Natural killer cell treated with Interleukin-12 subunit alpha and Interleukin-12 subunit beta and Interleukin-15 and Interleukin-18, amount 100 ng/mL, for 72 hours (primary cell): Measurements from ENCODE around the gene CAPN7. TPM values are rescaled to one million over a fixed set of nuclear protein-coding genes. Genes with fewer than 3 reads are reported as not detected.

ENCODE experiments used
- ATAC-seq, 2 donors: fragments of 150-1000 bp; cut with Tn5 transposase in 1 of 2; sonication (Bioruptor Pico), chemical (Tn5 transposase) in 1 of 2; 2 replicates each; pipeline ENCODE4 v1.10.0; 2021
- DNase-seq: peaks from one replicate; pipeline ENCODE4 v3.0.0; 2022; ENCODE audit warnings: low spot score
- H3K27ac Mint-ChIP-seq, 2 donors: 1 replicate in 1 of 2; 2 replicates in 1 of 2; pipeline ENCODE4 v1.8.0; 2022; ENCODE audit warnings: mixed read lengths in 2 of 2, mild to moderate bottlenecking in 1 of 2, moderate library complexity in 1 of 2
- H3K27me3 Mint-ChIP-seq, 2 donors: 1 replicate in 1 of 2; 2 replicates in 1 of 2; pipeline ENCODE4 v1.8.0; 2022; ENCODE audit warnings: mixed read lengths in 2 of 2
- H3K36me3 Mint-ChIP-seq: one replicate; pipeline ENCODE4 v1.8.0; 2022; ENCODE audit warnings: mixed read lengths
- H3K4me1 Mint-ChIP-seq, 2 donors: 1 replicate in 1 of 2; 2 replicates in 1 of 2; pipeline ENCODE4 v1.8.0; 2022; ENCODE audit warnings: low read depth in 2 of 2, mixed read lengths in 2 of 2, mild to moderate bottlenecking in 1 of 2
- H3K4me3 Mint-ChIP-seq: one replicate; pipeline ENCODE4 v1.8.0; 2022; ENCODE audit warnings: mixed read lengths
- H3K9me3 Mint-ChIP-seq: 2 replicates; pipeline ENCODE4 v1.8.0; 2022; ENCODE audit warnings: mixed read lengths
- total RNA-seq, 2 donors: library from RNA; stranded (reverse); gene quantifications; one replicate each; pipeline ENCODE4 v1.2.3, GENCODE V29; 2022

CAPN7 gene
- total RNA-seq, 2 donors from 2014 or later, result 27.9 to 47.8 TPM

DNA sequence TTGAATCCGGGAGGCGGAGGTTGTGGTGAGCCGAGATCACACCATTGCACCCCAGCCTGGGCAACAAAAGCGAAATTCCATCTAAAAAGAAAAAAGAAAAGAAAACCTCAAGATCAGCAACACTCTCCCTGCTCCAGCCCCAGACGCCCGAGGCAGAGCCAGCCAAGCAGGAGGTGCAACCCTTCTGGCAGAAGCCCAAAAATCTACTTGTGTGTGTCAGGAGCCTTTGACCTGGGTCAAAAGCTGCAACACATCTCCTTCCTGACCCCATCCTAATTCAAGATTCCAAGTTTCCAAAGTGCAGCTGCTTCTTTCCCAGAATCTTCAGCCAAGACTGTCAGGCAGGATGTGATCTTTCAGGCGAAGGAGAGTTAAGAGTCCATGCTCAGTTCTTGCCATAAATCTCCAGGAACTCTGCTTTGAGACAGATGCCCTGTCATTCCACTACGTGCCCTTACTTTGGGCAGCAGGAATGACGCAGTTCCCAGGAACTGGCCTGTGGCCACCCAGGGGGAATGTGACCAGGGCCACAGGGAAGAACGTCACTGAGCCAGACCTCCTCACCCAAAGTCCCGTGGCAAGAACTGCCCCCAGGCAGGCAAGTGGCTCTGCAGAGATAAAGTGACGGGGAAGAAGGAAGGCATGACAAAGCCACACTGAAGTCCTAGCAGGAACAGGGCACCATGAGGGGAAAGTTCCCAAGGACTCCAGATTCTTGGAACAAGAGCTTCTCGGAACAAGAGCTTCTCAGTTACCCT lies 86.9 kb downstream of the CAPN7 start:
- Mint-ChIP-seq H3K27me3 (no peaks in the 10 kb centered on the region), H3K4me1 (peaks cover 79 to 81% of the 10 kb centered on the region in 2 donors), H3K4me3 (peak overlapping the region; percentile 83), H3K36me3 (peaks cover 25% of the 10 kb centered on the region), H3K27ac (peak overlapping the region; percentile 98), H3K9me3 (no peaks in the 10 kb centered on the region)
- ATAC-seq, result no peak
- DNase-seq, result peak; percentile 56

- DNase-seq, result peak; percentile 47
- no peak for ATAC-seq
- H3K27me3 Mint-ChIP-seq, result no peaks in the 10 kb centered on the region
- H3K4me3 Mint-ChIP-seq, result peak overlapping the region; percentile 78
- peaks cover 67 to 71% of the 10 kb centered on the region in 2 donors for H3K4me1 Mint-ChIP-seq
- no peaks in the 10 kb centered on the region for H3K9me3 Mint-ChIP-seq
- peak overlapping the region; percentile 98 for H3K27ac Mint-ChIP-seq
- peaks cover 28% of the 10 kb centered on the region for H3K36me3 Mint-ChIP-seq
Measured at GRCh38 chr3:15294929-15295328, 88.9 kb downstream of the CAPN7 start.

DNA sequence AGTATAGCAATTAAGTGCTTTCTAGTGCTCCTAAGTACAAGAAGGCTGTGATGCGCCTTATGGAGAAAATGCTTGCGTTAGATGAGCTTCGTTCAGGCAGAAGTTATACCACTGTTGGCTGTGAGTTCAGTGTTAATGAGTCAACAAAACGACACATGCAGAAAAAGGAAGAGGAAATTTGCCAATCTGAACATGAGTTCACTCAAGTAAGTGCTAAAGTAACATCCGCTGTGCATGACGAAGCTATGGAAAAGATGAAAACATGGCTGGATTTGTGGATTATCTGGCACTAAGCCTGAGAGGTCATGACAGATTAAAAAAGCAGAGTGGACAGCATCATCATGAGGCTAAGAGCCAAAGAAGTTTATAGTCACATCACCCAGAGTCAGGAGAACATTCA lies 89.5 kb downstream of the CAPN7 start:
- H3K4me3 Mint-ChIP-seq, result peak overlapping the region; percentile 78
- H3K27ac Mint-ChIP-seq, result peak overlapping the region; percentile 98
- H3K36me3 Mint-ChIP-seq, result peaks cover 28% of the 10 kb centered on the region
- peak; percentile 58 to 69 for ATAC-seq
- H3K27me3 Mint-ChIP-seq, result no peaks in the 10 kb centered on the region
- peaks cover 68 to 74% of the 10 kb centered on the region in 2 donors for H3K4me1 Mint-ChIP-seq
- peak; percentile 73 for DNase-seq
- no peaks in the 10 kb centered on the region for H3K9me3 Mint-ChIP-seq

GRCh38 chr3:15297608-15298350 lies 91.7 kb downstream of the CAPN7 start:
- H3K36me3 Mint-ChIP-seq, result peaks cover 46% of the 10 kb centered on the region

DNA sequence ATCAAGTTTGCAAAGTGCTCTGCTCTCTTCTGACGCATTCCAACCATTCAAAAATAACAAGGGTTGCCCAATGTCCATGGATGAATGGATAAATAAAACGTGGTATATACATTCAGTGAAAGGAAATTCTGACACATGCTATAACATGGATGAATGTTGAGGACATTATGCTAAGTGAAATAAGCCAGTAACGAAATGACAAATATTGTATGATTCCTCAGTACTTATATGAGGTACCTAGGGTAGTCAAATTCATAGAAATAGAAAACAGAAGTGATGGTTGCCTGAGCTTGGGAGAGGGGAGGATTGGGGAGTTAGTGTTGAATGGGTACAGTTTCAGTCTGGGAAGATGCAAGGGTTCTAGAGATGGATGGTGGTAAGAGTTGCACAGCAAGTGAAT lies 92.5 kb downstream of the CAPN7 start:
- H3K9me3 Mint-ChIP-seq, result no peaks in the 10 kb centered on the region
- H3K27me3 Mint-ChIP-seq, result no peaks in the 10 kb centered on the region
- peak overlapping the region; percentile 98 for H3K27ac Mint-ChIP-seq
- peaks cover 53% of the 10 kb centered on the region for H3K36me3 Mint-ChIP-seq
- DNase-seq (peak; percentile 31), ATAC-seq (peak in 1 of 2 donors; percentile 56)
- H3K4me3 Mint-ChIP-seq, result peak overlapping the region; percentile 68
- H3K4me1 Mint-ChIP-seq, result peaks cover 71 to 77% of the 10 kb centered on the region in 2 donors

More at GRCh38 chr3:15297608-15298350, 91.7 kb downstream of the CAPN7 start:
- Mint-ChIP-seq H3K27me3 (no peaks in the 10 kb centered on the region), H3K4me3 (peak overlapping the region; percentile 68), H3K9me3 (no peaks in the 10 kb centered on the region), H3K27ac (peak overlapping the region; percentile 98), H3K4me1 (peaks cover 71 to 75% of the 10 kb centered on the region in 2 donors)
- no peak for ATAC-seq
- peak; percentile 13 for DNase-seq

DNA sequence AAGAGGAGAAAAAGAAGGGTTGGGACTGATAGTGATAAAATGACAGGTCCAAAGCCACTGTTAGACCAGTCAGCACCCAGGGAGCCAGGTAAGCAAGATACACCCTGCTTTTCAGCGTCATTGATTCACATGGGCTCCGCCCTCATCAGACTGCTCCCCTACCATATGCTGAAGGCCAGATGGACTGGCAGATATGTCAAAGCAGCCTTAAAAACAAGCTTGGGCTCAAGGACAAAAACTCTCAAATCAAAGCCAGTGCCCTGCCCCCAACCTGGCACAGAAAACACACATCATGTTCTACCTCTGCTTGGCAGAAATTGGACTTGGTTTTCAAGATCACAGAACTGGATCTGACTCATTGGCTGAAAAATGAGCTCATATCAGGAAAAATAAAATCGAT lies 93.0 kb downstream of the CAPN7 start:
- Mint-ChIP-seq H3K9me3 (no peaks in the 10 kb centered on the region), H3K27me3 (no peaks in the 10 kb centered on the region), H3K4me1 (peaks cover 75 to 82% of the 10 kb centered on the region in 2 donors), H3K36me3 (peaks cover 53% of the 10 kb centered on the region), H3K27ac (peak overlapping the region; percentile 98), H3K4me3 (peak overlapping the region; percentile 68)
- peak; percentile 6 for DNase-seq
- ATAC-seq, result no peak

- Mint-ChIP-seq H3K4me1 (peaks cover 72 to 76% of the 10 kb centered on the region in 2 donors), H3K36me3 (peaks cover 46% of the 10 kb centered on the region), H3K27me3 (no peaks in the 10 kb centered on the region), H3K9me3 (no peaks in the 10 kb centered on the region), H3K4me3 (peak overlapping the region; percentile 78), H3K27ac (peak overlapping the region; percentile 89 to 95)
- peak; percentile 65 for DNase-seq
- ATAC-seq, result peak; percentile 47 to 81
Measured at GRCh38 chr3:15300323-15301078, 94.5 kb downstream of the CAPN7 start.

- H3K36me3 Mint-ChIP-seq, result peaks cover 49% of the 10 kb centered on the region
- H3K27ac Mint-ChIP-seq, result peak overlapping the region; percentile 92 to 95
- ATAC-seq (no peak), DNase-seq (no peak)
- H3K4me3 Mint-ChIP-seq, result peak overlapping the region; percentile 91
- H3K9me3 Mint-ChIP-seq, result no peaks in the 10 kb centered on the region
- no peaks in the 10 kb centered on the region for H3K27me3 Mint-ChIP-seq
- peaks cover 69 to 71% of the 10 kb centered on the region in 2 donors for H3K4me1 Mint-ChIP-seq
Measured at GRCh38 chr3:15301761-15302160, 95.7 kb downstream of the CAPN7 start.

Other genes starting within 250 kb of the CAPN7 start
- gene MRPS25, start 140.9 kb upstream of the CAPN7 start, total RNA-seq, result 100 to 1,000 TPM in 1 of 2 donors, 10 to 100 TPM in 1; 41.5 to 117 TPM
- gene RBSN, start 107.1 kb upstream of the CAPN7 start, total RNA-seq, result 10 to 100 TPM; 17.9 to 19.1 TPM
- gene SH3BP5, start 126.3 kb downstream of the CAPN7 start, total RNA-seq, result 100 to 1,000 TPM in 1 of 2 donors, 10 to 100 TPM in 1; 58.5 to 165 TPM
- gene METTL6, start 221.3 kb downstream of the CAPN7 start, total RNA-seq, result 10 to 100 TPM; 17.6 to 22.8 TPM
- gene EAF1, start 221.4 kb downstream of the CAPN7 start, total RNA-seq, result 10 to 100 TPM; 41.8 to 74.3 TPM